ENCODE data around the gene CHRNA1.

DNA sequence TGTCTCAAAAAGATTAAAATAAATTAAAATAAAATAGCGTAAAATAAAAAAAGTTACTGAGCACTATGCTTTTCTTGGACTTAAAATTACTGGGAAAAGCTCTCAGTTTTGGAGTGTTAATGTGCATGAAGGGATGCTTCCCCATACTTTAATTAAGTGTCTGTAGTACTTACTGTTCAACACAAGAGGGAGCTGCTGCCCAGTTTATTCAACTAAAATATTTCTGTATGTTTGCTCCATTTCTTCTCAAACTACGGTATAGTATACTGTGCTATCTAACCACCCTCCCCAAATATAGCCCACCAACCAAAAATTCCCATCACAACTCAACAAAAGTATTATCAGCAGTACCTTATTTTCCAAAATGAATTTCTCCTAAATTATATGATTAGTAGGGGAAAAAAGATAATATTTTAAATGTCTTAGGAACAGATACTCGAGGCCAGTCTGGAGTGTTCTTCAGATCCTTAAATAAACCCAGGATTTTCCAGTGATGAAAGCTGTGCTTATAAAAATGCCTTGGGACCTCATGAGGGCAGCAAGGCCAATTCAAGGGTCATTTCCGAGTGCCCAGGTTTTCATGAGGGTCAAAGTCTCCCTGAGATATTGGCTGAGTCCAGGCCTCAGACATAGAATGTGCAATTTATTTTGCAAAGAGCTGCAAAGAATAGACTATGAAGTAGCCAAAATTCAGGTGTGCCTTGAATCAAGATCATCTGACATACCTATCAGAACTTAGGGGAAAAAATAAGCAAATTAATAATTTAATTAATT, 64.1 kb downstream of the CHRNA1 start:
- TF ChIP-seq EZH2 (IDR thresholded peaks at IDR 0.05; ENCODE audit: low read length, unreplicated experiment) (no peak), EZH2phosphoT487 (IDR thresholded peaks at IDR 0.05; ENCODE audit: borderline replicate concordance, low read length) (no peak)
- TF ChIP-seq, protein P1, sequence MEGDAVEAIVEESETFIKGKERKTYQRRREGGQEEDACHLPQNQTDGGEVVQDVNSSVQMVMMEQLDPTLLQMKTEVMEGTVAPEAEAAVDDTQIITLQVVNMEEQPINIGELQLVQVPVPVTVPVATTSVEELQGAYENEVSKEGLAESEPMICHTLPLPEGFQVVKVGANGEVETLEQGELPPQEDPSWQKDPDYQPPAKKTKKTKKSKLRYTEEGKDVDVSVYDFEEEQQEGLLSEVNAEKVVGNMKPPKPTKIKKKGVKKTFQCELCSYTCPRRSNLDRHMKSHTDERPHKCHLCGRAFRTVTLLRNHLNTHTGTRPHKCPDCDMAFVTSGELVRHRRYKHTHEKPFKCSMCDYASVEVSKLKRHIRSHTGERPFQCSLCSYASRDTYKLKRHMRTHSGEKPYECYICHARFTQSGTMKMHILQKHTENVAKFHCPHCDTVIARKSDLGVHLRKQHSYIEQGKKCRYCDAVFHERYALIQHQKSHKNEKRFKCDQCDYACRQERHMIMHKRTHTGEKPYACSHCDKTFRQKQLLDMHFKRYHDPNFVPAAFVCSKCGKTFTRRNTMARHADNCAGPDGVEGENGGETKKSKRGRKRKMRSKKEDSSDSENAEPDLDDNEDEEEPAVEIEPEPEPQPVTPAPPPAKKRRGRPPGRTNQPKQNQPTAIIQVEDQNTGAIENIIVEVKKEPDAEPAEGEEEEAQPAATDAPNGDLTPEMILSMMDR (conservative IDR thresholded peaks at IDR 0.05; ENCODE audit: low read depth, low read length): peak; percentile 70

Measured in PC-3 (cell line).